GM12801 (cell line): ENCODE data around the gene POLA2.

Source experiments
- TF ChIP-seq, protein P1 (sequence below): IDR thresholded peaks from one replicate; pipeline ENCODE4 v1.5.1; 2011; ENCODE audit warnings: control low read depth; ENCODE audit not compliant: insufficient read length; ENCODE audit errors: extremely low read depth

The POLA2 gene

DNA sequence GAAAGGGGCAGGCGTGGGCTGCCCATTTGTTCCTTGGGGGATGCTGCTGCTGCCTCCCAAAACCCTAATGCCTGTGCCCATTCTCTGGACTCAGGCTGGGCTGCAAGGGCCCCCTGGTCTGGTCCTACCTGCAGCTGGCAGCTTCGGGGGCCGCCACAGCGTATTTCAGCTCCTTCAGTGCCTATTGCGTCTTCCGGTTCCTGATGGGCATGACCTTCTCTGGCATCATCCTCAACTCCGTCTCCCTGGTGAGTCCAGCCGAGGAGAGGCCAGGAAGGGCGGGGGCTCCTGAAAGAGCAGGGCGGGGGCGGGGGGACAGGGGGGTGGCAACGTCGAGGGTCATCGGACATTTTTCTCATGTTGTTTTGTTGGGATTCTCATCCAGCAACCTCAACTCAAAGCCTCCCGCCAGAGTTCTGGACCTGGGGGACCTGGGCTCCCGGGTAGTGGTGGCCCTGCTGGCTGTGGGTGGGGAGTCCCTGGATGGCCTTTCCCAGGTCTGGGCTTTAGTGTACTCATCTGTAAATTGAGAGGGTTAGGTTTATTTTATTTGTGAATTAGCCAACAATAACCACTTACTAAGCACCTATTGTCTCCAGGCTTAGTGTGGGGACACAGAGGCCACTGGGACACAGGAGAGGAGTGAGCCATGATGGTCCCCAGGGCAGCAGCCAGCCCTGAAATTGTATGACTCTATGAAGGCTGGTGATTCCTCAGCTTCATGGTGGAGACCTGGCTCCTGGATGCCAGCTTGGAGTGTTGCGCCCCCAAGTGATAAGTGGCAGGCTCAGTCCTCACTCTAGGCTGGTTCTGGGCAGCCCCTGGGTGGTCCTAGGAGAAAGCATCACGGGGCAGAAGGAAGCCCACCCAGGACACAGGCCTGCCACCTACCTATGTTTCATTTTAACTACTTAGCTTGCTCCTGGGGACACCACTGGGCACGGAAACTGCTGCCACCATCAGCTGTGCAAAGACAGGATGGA, 44.0 kb upstream of the POLA2 start:
- TF ChIP-seq, protein P1, sequence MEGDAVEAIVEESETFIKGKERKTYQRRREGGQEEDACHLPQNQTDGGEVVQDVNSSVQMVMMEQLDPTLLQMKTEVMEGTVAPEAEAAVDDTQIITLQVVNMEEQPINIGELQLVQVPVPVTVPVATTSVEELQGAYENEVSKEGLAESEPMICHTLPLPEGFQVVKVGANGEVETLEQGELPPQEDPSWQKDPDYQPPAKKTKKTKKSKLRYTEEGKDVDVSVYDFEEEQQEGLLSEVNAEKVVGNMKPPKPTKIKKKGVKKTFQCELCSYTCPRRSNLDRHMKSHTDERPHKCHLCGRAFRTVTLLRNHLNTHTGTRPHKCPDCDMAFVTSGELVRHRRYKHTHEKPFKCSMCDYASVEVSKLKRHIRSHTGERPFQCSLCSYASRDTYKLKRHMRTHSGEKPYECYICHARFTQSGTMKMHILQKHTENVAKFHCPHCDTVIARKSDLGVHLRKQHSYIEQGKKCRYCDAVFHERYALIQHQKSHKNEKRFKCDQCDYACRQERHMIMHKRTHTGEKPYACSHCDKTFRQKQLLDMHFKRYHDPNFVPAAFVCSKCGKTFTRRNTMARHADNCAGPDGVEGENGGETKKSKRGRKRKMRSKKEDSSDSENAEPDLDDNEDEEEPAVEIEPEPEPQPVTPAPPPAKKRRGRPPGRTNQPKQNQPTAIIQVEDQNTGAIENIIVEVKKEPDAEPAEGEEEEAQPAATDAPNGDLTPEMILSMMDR: no peak

DNA sequence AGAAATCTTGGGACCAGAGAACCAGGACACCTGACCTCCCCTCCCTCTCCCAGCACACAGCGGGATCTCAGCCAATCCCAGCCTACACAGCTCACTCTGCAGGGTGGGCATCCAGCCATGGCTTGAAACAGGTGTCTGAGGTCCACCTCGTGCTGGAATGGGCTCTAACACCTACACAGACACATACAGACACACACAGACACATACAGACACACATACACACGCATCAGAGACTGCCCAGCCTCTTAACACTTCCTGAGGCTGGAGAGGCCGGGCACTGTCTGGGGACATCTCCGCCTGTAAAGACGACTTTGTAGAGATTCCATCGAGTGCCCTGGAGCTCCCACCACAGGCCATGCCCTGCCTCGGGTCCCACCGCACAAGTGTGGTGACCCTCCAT, 43.3 kb upstream of the POLA2 start:
- TF ChIP-seq, protein P1: no peak

DNA sequence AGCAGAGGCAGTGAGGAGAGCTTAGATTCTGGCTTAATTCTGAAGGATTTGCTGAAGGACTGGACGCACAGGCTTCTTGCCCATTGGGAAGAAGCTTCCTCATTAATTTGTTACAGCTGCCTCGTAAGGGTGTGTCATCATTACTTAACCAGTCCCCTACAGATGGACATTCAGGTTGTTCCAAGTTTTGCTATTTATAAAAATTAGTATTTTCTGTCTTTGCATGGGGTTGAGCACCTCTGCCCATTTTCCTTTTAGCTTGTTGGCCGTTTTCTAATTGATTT, 41.9 kb upstream of the POLA2 start:
- TF ChIP-seq, protein P1: no peak

DNA sequence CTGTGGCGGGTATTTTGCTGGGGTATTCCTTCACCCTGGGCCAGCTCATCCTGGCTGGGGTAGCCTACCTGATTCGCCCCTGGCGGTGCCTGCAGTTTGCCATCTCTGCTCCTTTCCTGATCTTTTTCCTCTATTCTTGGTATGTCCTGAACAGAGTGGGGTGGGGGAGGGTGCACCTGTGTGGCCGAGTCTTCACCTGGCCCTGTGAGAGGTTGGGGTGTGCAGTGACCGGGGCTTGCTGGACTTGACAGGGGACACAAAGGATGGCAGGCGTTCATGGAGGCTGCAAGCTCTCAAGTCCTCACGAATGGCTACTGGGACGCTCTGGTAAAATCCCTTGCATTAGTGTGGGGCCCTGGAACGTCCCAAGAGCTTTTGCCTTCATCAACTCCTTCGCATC, 40.7 kb upstream of the POLA2 start:
- TF ChIP-seq, protein P1: no peak

DNA sequence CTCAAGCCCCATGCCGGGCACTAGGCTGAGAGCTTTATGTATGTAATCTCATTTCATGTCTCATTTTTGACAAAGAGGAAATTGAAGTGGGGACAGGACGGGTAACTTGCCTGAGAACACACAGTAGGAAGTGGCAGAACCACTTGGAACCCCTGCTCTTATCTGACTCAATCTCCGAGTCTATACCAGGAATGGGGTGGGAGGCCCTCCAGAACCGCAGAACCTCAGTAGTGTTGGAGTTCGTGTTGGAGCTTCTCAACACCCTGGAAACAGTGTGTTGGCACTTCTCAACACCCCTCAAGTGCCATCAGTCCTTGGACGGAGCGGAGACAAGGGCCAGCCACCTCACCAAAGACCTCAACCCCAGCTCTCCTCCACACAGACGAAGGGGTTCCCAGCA, 38.8 kb upstream of the POLA2 start:
- TF ChIP-seq, protein P1: no peak

DNA sequence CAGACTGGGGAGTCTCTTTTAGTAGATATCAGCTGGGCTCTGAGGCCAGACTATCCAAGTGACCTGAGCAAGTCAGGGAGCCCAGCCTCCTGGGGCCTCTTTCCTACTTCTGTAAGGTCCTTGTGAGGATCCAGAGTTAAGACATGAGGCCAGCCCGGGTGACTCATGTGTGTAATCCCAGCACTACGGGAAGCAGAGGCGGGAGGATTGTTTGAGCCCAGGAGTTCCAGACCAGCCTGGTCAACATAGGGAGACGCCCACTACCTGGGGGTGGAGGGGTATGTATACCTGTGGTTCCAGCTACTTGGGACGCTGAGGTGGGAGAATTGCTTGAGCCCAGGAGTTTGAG, 36.9 kb upstream of the POLA2 start:
- TF ChIP-seq, protein P1: no peak

DNA sequence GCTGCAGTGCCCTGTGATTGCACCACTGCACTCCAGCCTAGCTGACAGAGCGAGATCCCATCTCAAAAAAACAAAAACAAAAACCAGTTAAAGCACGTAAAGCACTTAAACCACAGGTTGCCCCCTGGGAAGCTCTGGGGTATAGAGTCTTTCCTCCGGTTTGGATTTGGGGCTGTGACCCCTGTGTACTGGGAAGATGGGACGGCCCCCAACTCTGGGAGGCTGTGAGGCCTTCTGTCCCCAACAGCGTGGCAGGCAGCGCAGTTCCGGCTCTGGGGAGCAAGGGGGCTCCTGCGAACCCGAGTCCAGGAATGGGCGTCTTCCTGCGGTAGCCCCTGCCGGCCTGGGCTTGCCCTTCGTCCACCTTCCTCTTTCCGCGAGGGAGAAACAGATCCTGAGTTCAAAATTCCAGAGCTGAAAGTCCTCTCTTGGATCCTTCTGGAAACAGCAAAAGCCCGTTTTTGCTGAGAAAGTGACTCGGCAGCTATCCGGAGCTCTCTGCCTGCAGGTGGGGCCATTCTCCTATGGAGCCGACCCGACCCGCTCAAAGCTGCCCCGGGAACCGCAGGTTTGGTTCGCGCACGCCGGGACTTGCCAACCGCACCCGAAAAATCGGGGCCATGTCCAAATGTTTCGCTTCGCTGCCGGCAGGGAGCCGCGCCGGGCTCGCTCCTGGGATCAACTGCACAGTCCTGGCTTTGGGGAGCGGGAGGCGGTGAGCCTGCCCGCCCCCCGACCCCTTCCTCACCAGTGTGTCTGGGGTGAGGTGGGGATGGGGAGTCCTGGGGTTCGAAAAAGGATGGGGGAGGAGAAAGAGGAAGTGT, 36.3 kb upstream of the POLA2 start:
- TF ChIP-seq, protein P1: no peak
